Glomerular endothelial cell (primary cell): Measurements from ENCODE around the gene SEC16A. TPM values are rescaled to one million over a fixed set of nuclear protein-coding genes. Genes with fewer than 3 reads are reported as not detected.

ENCODE experiments used
- DNase-seq: peaks from one replicate; pipeline ENCODE4 v3.0.0-alpha.2; 2011; ENCODE audit warnings: low read depth, low spot score; ENCODE audit errors: extremely low read depth
- total RNA-seq: library from RNA; depleted of rRNA; stranded (reverse); fragments of >200 nt; gene quantifications from 2 replicates; pipeline ENCODE4 v1.2.3, GENCODE V29; 2015

Gene SEC16A
- total RNA-seq, 1 donor from 2014 or later: 117 TPM

DNA sequence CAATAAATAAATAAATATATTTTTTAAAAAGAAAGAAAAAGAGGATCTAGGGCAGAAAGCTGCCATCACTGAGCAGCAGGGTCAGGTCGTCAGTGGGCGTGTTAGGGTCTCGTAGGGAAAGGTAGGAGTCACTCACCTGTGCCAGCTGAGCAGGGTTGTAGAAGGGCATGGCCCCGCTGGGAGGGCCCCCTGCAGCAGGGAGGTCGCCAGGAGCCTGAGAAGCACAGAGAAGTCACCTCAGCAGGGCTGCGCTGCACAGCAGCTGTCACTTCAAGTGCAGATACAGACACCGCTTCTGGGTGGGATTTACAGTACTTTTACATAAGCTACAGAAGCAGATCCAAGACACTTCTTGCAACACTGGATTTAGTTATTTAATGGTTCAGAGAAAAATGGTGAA is 39.2 kb downstream of the SEC16A start:
- DNase-seq: no peak

DNA sequence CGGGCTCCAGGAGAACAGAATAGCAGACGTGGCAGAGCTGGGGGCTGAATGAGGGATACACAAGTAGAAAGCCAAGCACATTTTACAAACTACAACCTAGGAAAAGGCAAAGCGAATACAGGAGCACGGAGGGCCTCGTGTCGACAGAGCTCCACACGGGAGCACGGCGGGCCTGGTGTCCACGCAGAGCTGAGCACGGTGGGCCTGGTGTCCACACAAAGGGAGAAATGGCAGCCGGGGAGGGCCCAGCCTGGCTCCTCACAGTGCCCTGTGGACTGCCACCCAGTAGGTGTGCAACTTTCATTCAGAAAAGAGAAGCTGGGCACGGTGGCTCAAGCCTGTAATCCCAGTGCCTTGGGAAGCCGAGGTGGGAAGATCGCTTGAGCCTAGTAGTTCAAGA is 39.8 kb downstream of the SEC16A start:
- DNase-seq: no peak

DNA sequence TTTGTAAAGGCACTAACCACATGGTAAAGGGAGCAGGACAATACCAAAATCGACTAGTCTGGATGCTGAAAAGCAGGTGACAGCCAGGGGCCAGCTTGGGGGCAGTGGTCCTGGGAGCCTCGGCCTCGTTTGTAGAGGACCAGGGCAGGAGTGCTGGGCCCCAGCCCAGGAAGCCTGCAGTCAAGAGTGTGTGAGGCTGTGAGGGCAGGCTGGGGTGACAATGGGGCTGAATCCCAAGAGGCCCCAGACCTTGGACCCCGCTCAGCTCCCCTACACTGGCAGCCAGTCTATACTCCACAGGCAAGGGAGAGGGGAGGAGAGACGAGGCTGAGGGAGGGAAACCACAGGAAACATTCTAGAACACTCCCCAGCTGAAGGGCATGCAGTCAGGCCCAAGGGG is 40.6 kb downstream of the SEC16A start:
- no peak for DNase-seq

DNA sequence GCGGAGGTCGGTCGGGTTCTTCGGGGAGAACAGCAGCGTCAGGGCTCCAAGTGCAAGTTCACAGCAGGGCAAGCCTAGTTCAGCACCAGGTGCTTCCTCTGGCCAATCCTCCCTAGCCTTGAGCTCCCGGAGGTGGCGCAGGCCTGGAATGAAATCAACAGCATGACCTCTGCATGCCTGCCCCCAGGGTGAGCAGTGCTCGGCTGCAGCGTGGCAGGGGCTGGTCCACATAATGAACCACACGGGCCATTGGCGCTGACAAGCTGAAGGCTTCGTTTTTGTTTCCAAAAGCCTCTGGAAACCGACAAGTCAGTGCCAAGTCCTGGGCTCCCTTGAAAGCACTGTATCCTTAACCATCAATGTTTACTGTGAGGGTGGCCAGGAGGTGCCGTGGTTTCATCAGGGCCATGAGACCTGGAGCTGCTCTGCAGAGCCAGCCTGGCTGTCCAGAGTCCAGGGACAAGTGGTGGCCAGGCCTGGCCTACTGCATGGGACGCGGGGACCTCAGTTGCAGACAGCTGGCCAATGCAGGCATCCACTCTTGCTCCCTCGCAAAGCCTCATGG is 41.1 kb downstream of the SEC16A start:
- no peak for DNase-seq

DNA sequence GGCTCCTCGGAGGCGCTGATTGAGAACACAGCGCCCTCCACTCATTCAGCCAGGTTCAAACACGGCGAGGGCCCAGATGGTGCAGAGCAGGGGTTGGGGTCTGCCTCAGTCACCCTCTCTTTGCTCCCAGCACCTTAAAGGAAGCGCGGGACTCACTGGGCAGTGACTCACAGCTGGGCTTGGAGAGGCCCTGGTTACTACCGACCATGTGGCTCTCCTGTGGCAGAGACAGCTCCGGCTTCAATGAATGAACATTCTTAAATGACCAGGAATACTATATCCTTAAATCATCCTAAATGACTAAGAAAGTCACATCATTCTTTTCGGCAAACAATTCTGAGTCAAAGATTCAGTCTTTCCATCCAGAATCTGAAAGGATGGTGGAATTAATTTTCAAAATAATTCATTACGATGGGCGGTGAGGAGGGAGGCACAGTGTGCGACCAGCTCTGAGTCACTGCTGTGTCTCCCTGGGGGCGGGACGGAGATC is 41.6 kb downstream of the SEC16A start:
- no peak for DNase-seq

DNA sequence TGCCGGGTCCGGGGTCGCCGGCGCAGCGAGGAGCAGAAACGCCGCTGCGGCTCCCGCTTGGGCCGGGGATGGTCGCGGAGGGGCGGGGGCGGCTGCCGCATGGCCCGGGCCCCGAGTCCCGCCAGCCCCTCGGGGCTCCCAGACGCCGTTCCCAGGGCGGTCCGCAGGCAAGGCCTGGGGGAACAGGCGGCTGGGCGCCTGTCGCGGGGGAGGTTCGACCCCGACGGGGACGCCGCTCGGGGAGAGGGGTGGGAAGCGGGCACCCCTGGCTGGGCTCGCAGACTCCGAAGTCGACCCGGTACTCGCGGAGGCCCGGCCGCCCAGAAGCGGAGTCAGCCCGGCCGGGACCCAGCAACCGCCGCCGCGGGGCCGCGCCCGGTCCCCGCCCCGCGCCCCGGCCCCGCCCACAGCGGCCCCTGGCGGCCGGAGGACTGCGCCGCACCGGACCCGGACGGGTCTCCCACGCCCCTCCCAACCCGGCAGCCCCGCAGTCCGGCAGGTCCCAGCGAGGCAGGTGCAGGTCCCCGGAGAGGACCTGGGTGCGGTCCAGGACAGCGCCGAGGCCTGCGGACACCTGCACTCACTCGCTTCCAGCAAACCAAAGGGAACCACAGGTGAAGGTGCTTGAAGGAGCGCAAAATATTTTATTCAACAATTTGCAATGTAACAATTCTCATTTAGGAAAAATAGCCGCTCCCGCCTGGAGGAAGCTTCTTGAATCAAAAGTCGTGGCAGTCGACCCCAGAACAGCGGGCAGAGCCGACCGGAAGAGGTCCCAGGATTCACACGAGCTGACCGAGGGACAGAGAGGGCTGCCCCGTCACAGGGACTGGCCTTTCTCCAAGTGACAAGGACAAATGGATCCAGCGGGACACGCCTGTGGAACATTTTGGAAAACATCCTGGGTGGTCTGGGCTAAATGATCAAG is 43.1 kb downstream of the SEC16A start, which contains the start of gene INPP5E:
INPP5E (minus strand) TSS at position 365 of the 928 bp plus-strand sequence. CDS start 426 bp downstream, outside the sequence.
- DNase-seq: no peak

DNA sequence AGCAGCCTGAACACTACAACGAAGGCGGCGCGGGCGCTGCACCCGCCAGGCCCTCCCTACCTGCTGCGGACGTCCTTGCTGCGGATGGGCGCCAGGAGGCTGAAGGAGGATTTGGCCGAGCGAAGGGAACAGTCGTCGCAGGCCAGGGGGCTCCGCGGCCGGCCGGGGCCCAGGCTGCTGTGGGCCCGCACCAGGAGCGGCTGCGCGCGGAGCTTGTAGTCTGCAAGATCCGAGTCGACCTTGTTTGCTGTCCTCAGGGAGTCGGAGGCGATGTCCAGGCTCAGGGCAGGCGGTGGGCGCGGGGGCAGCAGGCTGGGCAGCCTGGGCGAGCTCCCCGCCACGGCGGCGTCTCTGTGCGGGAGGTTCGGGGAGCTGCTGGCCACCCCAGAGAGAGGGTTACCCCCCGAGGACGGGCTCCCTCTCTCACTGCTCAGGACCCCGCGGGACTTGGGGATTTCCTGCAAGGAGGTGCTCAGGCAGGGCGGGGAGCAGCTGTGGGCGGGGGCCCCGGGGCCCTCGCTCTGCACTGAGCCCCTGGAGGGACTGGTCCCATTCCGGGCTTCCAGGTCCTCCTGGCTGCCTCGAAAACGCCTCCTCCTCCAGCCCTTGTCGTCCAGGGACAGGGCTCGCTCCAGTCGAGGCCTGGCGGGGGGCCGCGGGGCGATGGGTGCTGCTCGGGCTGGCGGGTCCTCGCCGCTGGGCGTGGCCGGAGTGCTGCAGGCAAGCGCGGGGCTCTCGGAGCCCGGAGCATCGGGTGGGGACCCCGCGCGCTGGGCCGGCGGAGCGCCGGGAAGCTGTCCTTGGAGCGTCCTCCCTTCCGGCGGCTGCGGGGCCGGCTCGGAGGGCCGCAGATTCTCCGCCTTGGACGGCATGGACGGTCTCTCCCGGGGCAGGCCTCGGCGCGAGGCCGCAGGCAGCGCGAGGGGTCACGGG is 44.0 kb downstream of the SEC16A start:
- no peak for DNase-seq

DNA sequence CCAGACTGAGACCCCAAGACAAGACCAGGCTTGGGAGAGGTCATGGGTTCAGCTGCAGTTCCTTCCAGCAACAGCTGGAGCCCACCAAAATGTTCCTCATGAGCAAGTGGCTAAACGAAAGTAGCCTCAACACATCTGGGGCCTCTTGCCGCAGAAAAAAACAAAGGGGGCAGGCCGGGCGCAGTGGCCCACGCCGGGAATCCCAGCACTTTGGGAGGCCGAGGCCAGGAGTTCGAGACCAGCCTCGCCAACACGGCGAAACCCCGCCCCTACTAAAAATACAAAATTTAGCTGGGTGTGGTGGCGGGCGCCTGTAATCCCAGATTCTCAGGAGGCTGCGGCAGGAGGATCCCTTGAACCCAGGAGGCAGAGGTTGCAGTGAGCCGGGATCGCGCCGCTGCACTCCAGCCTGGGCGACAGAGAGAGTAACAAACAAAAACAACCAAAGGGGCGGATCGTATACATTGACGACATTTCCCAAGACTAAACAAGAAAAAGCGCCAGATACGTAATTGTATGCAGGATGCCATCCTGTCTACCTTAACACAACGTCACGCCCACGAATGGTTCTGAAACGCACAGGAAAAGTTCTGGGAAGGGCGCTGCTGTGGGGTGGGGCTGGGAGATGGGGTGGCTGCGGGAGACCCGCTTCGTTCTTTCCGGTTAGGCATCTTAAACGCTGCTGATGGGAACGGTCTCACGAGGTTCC is 44.8 kb downstream of the SEC16A start:
- peak; percentile 5 for DNase-seq

DNA sequence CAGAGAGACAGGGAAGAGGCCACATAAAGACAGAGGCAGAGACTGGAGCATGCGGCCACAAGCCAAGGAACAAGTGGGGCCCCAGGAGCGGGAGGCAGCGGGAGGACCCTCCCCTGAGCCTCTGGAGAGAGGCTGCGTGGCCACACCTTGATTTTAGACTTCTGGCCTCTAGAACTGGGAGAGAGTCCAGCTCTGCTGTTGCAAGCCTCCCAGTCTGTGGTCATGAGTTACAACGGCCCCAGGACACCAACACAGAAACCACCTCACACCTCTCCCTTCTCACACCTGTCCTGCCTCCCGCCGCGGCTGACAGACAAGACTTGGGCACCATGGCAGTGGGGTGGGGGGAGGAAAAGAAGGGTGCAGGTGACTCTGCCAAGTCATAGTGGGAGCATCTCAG is 45.4 kb downstream of the SEC16A start:
- DNase-seq: no peak

DNA sequence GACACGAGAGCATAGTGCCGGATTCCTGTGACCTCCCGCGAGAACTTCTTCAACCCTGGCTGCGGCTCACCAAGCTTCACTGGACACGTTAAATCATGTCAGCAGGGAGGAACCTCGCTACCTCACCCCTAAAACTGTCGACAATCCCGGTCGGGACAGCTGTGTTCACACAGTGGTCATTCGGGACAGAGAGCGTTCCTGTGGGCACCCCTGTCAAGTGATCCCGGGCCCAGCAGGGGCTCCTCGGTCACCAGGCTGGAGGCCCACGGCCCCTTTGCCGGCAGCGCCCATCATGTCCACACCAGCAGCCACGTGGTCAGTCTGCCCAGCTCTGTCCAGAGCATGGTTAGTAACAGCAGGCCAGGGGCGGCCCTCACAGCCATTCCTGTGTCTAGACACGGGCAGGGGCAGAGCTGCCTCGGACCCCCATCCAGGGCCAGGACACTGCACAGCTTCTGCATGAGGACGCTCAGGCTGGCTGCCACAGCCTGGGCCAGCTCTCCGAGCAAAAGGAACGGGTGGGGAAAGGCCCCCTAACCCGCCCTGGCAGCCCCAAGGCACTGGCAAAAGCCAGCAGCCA is 46.7 kb downstream of the SEC16A start:
- no peak for DNase-seq

DNA sequence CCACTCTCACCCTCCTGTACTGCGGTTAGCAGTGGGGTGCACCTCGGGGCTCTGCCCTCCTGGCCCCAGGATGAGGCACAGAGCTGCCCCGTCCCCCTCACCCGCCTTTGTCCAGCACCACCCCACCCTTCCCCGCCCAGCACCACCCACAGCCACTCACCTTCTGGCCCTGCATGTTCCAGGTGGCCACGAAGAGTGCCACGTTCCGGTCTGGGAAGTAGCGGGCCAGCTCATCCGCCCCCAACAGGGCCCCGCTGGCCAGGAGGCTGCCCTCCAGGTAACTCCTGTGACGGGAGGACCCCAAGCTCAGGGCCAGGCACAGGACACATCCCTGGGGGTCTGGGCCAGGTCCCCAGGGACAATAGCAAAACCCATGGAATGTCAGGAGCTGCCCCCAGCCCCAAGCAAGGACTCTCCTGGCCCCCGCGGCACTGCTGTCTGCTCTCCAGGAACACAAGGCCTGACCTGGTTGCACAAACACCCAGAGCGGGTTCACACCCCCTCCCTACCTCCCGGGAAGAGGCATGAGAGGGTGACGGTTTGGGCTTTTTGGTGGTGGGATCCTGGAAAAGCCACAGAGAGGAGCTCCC is 48.2 kb downstream of the SEC16A start:
- no peak for DNase-seq

DNA sequence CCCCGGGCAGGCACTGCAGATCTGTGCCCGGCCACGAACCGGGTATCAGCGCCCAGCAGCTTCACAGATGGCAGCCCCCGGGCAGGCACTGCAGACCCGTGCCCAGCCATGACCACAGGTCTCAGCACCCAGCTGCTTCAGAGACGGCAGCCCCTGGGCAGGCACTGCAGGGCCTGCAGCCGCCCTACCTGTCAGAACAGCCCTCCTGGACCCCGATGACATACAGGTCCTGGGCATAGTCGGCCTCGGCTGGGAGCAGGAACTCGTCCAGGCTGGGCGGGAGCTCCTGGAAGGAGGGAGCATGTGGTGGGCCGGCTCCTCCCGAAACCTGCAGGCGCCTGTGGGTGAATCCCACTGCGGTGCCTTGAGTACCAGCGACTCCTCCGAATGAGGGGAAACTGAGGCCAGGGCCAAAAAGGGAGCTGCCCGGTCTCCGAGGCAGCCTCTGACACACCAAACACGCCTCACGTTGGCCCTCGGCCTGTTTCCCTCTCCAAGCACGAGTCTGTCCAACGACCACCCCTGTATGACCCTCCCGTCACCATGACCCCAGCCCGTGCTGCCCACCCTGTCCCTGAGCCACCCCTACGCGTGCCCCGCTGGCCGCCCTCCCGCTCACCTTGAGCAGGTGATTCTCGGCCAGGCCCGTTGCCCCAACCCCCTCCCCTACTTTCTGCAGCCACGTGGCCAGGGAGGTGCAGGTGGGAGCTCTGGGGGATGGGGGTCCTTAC is 48.8 kb downstream of the SEC16A start:
- no peak for DNase-seq

DNA sequence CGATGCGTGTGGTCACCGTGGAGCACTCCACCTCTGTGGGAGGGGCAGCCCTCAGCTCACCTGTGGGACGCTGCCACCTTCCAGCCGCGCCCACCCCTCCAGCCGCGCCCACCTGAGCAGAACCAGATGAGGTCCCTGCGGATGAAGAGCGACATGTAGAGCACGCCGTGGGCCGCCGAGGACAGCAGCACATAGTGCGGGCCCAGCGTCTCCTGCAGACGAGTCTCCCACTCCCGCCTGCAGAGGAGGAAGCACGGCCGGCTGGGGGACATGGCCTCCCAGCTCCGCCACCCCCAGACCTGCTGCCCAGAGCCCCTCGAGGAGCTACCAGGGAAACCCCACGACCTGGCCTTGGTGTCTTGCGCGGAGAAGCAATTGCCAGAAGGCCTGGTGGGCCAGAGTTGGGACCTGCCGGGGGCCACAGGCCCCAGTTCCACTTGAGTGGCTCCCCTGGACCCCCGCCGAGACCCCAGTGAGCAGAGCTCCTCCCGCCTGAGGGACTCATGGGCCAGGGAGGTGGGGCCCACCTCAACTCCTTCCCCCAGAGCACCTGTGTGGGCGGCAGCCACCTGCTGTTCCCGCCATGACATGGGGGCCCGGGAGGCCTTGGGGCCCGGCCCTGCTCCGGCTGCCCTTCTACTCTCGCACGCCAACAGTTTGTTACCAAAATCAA is 49.7 kb downstream of the SEC16A start:
- no peak for DNase-seq

DNA sequence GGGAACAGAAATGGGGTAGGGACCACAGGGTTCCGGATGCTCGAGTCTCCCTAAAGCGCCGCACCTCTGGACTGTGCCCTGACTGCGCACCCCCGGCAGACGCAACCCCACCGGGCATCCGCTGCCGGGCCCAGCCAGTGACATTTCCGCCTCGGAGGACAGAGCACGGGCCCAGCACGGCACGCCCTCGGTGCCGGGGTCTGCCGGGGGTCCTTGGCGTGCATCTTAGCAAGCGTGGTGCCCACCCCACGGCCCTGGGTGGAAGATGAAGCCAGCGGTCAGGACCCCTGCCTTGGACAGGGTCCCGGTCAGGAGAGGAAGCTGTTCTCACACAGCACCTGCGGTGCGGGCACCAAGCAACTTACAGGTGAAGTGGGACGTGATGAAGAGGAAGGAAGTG is 50.2 kb downstream of the SEC16A start:
- DNase-seq: no peak

DNA sequence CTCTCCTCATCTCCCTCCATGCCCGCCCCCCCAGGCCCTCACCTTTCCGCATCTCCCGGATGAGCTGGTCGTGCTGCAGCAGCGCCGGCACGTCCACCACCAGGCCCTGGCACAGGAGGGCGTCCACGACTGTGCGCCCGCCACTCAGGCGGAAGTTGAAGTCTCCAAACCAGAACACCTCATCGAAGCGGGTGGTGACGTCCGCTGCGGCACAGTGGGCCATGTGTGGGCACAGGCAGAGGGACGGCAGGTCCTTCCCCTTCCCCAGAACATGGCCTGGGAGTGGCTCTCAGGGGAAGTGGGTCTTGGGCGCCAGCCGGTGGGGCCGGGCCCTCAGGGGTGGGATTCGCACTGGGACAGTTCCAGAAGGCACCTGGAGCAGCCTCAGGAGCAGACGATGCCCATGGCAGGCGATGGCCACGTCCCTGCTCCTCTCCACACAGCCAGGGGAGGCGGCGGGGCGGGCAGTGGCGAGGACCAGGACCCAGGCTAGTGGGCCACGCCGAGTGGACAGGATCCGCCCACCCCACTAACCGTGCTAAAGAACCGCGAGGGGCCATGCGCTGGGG is 51.0 kb downstream of the SEC16A start:
- DNase-seq: no peak

DNA sequence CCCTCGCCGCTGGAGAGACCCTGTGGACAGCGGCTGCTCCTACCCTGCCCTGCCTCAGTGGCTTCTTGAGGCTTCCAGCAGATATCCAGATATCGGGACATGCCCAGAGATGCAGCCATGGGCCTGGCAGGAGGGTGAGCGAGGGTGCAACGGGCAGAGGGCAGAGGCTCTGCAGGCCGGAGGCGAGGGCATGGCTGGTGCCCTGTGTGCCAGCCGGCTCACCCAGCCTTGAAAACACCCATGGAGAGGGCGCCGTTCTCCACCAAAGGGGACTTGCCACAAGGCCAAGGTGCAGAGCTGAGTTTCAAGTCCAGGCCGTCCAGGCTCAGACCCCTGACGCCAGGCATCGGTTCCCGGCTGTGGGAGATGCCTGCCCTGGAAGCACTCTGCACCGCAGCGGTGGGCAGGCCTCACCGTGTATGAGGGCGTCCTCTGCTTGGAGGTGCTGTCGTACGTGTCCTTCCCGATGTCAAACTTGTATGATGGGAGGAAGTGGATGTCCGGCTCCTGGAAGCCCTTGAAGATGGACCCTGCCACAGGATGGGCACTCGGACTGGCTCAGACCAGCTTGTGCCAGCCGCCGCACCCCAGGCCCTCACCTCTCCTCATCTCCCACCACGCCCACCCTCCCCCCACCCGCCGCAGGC is 52.1 kb downstream of the SEC16A start:
- no peak for DNase-seq

DNA sequence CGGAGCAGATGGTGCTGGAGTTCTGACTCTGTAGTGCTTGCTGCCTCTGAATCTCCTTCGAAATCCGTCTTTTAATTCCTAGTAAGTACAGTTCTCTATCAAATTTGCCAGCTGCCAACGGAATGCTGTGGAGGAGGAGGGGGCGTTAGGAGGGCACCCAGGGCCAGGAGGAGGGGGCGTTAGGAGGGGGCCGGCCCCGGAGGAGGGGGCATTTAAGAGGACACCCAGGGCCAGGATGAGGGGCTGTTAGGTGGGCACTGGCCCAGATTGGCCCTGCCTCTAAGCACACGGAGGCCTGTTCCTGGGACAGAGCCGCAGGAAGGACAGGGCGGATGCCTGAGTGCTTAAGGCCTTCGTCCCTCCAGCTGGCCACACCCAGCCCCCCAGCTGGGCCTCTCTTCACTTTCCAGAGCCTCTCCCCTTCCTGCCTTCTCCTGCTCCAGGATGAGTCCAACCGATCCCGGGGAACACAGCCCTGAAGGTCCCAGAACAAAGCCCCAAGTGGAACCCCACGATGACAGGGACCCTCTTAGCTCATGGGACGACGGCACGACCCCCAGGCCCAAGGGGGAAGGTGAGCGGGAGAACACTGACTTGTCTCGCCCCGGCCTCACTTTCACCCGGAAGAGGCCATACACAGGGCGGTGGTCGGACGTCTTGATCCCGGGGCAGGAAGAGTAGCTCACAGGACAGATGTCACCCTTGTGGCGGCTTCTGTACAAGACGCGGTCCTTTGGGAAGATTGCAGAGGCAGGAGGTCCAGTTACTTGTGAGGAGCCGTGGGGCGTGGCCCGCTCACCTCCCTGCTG is 53.0 kb downstream of the SEC16A start:
- no peak for DNase-seq
